SK-N-SH (cell line): Measurements from ENCODE around the gene TUBGCP6. TPM values are rescaled to one million over a fixed set of nuclear protein-coding genes. Genes with fewer than 3 reads are reported as not detected.

Experiments
- CTCF ChIA-PET: fragments of 300-600, 350-600 bp; formaldehyde crosslinking; extraction: SDS; loops from one replicate; lab custom pipeline; 2021; lab: Yijun Ruan, JAX
- POLR2A ChIA-PET: fragments of 350-600 bp; sonication (Branson Sonifier 250); formaldehyde crosslinking; extraction: SDS; loops from one replicate; lab custom pipeline; 2020; ENCODE audit warnings: antibody characterized with exemption, inconsistent platforms; lab: Yijun Ruan, JAX
- DNase-seq: peaks from one replicate; pipeline ENCODE4 v3.0.0; 2012
- H2AFZ ChIP-seq: fragments of 200-600 bp; sonication (generic); 2 replicates; pipeline ENCODE4 v1.8.1; 2016; ENCODE audit warnings: antibody characterized with exemption, mild to moderate bottlenecking, low read depth
- H3F3A ChIP-seq: fragments of 200-600 bp; sonication (generic); replicated peaks from 2 replicates; pipeline ENCODE3; 2016; ENCODE audit warnings: antibody characterized with exemption, mild to moderate bottlenecking; ENCODE audit not compliant: insufficient read depth
- H3K27ac ChIP-seq, 2 experiments: fragments of 200-500 bp in 1 of 2; fragments of 200-600 bp in 1 of 2; sonication (Bioruptor generic) in 1 of 2; sonication (generic), shearing (Covaris generic) in 1 of 2; 2 replicates each; pipeline versions ENCODE4 v1.5.1 to v1.6.1; 2014 to 2016; ENCODE audit warnings: low read depth in 2 of 2, inconsistent platforms in 1 of 2, low read length in 1 of 2, mild to moderate bottlenecking in 1 of 2, mixed read lengths in 1 of 2
- H3K27me3 ChIP-seq: fragments of 200-600 bp; sonication (generic), shearing (Covaris generic); 2 replicates; pipeline ENCODE4 v1.6.1; 2016; ENCODE audit warnings: mixed run types; ENCODE audit not compliant: insufficient read depth
- H3K36me3 ChIP-seq, 2 experiments: fragments of 200-500 bp in 1 of 2; fragments of 200-600 bp in 1 of 2; sonication (Bioruptor generic) in 1 of 2; sonication (generic) in 1 of 2; replicated peaks in 1 of 2; 2 replicates each; pipeline versions ENCODE3 to v1.5.1; 2014 to 2016; ENCODE audit warnings: low read length in 1 of 2, mild to moderate bottlenecking in 1 of 2; ENCODE audit not compliant: insufficient read depth in 2 of 2, control insufficient read depth in 1 of 2
- H3K4me1 ChIP-seq, 2 experiments: fragments of 200-500 bp in 1 of 2; fragments of 200-600 bp in 1 of 2; sonication (Bioruptor generic) in 1 of 2; sonication (generic), shearing (Covaris generic) in 1 of 2; 2 replicates each; pipeline versions ENCODE4 v1.5.1 to v1.6.1; 2014 to 2016; ENCODE audit warnings: low read depth in 1 of 2, low read length in 1 of 2, mixed run types in 1 of 2; ENCODE audit not compliant: insufficient read depth in 2 of 2, control insufficient read depth in 1 of 2
- H3K4me2 ChIP-seq: fragments of 200-600 bp; sonication (generic), shearing (Covaris generic); 2 replicates; pipeline ENCODE4 v1.6.1; 2017; ENCODE audit warnings: mixed run types
- H3K4me3 ChIP-seq, 2 experiments: fragments of 200-500 bp in 1 of 2; fragments of 200-600 bp in 1 of 2; sonication (Bioruptor generic) in 1 of 2; sonication (generic), shearing (Covaris generic) in 1 of 2; 2 replicates each; pipeline versions ENCODE4 v1.5.1 to v1.8.1; 2014 to 2016; ENCODE audit warnings: low read depth in 2 of 2, inconsistent platforms in 1 of 2, low read length in 1 of 2, mild to moderate bottlenecking in 1 of 2, mixed read lengths in 1 of 2, moderate library complexity in 1 of 2
- H3K79me2 ChIP-seq: fragments of 200-600 bp; sonication (generic); 2 replicates; pipeline ENCODE4 v1.8.1; 2017; ENCODE audit warnings: mild to moderate bottlenecking; ENCODE audit not compliant: insufficient read depth
- H3K9ac ChIP-seq: fragments of 200-600 bp; sonication (generic); 2 replicates; pipeline ENCODE4 v1.6.1; 2017; ENCODE audit warnings: mixed run types
- H3K9me2 ChIP-seq: fragments of 200-600 bp; sonication (generic); 2 replicates; pipeline ENCODE4 v1.6.1; 2017; ENCODE audit warnings: mixed run types
- H3K9me3 ChIP-seq: fragments of 200-600 bp; sonication (generic); 2 replicates; pipeline ENCODE4 v1.6.1; 2017; ENCODE audit warnings: mixed run types, mild to moderate bottlenecking, moderate library complexity
- H4K20me1 ChIP-seq: fragments of 200-600 bp; sonication (generic); 2 replicates; pipeline ENCODE4 v1.6.1; 2017; ENCODE audit warnings: mild to moderate bottlenecking, mixed run types; ENCODE audit not compliant: insufficient read depth
- CHD2 ChIP-seq: fragments of 150-350 bp; IDR thresholded peaks from 2 replicates; pipeline ENCODE4 v1.6.1; 2018; ENCODE audit warnings: low read length; ENCODE audit not compliant: partially characterized antibody
- FOSL2 ChIP-seq: IDR thresholded peaks from 2 replicates; pipeline ENCODE4 v1.4.0; 2012; ENCODE audit warnings: low read depth, mild to moderate bottlenecking, moderate library complexity, borderline replicate concordance
- GABPA ChIP-seq: IDR thresholded peaks from 2 replicates; pipeline ENCODE4 v1.4.0; 2012; ENCODE audit warnings: low read depth, mild to moderate bottlenecking
- MAX ChIP-seq: IDR thresholded peaks from 2 replicates; pipeline ENCODE4 v1.4.0; 2012; ENCODE audit warnings: low read depth
- MEF2A ChIP-seq: IDR thresholded peaks from 2 replicates; pipeline ENCODE4 v1.4.0; 2012; ENCODE audit warnings: low read depth, borderline replicate concordance
- MXI1 ChIP-seq: IDR thresholded peaks from 2 replicates; pipeline ENCODE4 v1.6.1; 2012; ENCODE audit warnings: mild to moderate bottlenecking, low read depth, low read length, improper control_type of control experiment
- NFIC ChIP-seq: IDR thresholded peaks from 2 replicates; pipeline ENCODE4 v1.4.0; 2012; ENCODE audit warnings: borderline replicate concordance
- NRF1 ChIP-seq: IDR thresholded peaks from 2 replicates; pipeline ENCODE4 v1.6.1; 2012; ENCODE audit warnings: low read depth, mild to moderate bottlenecking, low read length
- PBX3 ChIP-seq: IDR thresholded peaks from 2 replicates; pipeline ENCODE4; 2012
- RAD21 ChIP-seq: IDR thresholded peaks from 2 replicates; pipeline ENCODE4 v1.6.1; 2012; ENCODE audit warnings: mild to moderate bottlenecking, low read length
- REST ChIP-seq: IDR thresholded peaks from 2 replicates; pipeline ENCODE4 v1.6.1; 2012; ENCODE audit warnings: mild to moderate bottlenecking, low read depth, low read length, moderate library complexity
- RFX5 ChIP-seq: IDR thresholded peaks from 2 replicates; pipeline ENCODE4 v1.6.1; 2012; ENCODE audit warnings: mild to moderate bottlenecking, improper control_type of control experiment, low read length
- RXRA ChIP-seq: IDR thresholded peaks from 2 replicates; pipeline ENCODE4 v1.4.0; 2012; ENCODE audit warnings: low read depth, mild to moderate bottlenecking, borderline replicate concordance
- TAF1 ChIP-seq: IDR thresholded peaks from 2 replicates; pipeline ENCODE4 v1.6.1; 2012; ENCODE audit warnings: low read depth, mild to moderate bottlenecking, low read length, moderate library complexity, borderline replicate concordance
- USF1 ChIP-seq: IDR thresholded peaks from 2 replicates; pipeline ENCODE4 v1.4.0; 2012; ENCODE audit warnings: low read depth, borderline replicate concordance
- USF2 ChIP-seq: fragments of 150-350 bp; IDR thresholded peaks from 2 replicates; pipeline ENCODE4 v1.6.1; 2017; ENCODE audit warnings: antibody characterized with exemption, low read length, low read depth, borderline replicate concordance
- YY1 ChIP-seq: IDR thresholded peaks from 2 replicates; pipeline ENCODE4 v1.4.0; 2012; ENCODE audit warnings: low read depth, mild to moderate bottlenecking
- ZBTB33 ChIP-seq: IDR thresholded peaks from 2 replicates; pipeline ENCODE4 v1.4.0; 2012; ENCODE audit warnings: low read depth, borderline replicate concordance
- WGBS: methylation state at CpG from one replicate; pipeline ENCODE4 v1.1.6; 2017; ENCODE audit warnings: low lambda C conversion rate; 5-methylcytosine and 5-hydroxymethylcytosine counted together
- polyA plus RNA-seq, 3 experiments: library from polyadenylated mRNA; depleted of rRNA; stranded (reverse); fragments of >200 nt; gene quantifications; 2 replicates each; pipeline ENCODE4 v1.2.3, GENCODE V29; 2012

TUBGCP6 gene
- polyA plus RNA-seq, 1 of the 3 experiments (the other 2 are of a cell fraction): 40.4 TPM

- peaks cover 5 to 30% of the 10 kb centered on the region in 2 experiments for H3K36me3 ChIP-seq
- TF ChIP-seq MXI1: no peak
- no peak for TF ChIP-seq GABPA
- TF ChIP-seq ZBTB33: no peak
- no peak for TF ChIP-seq MEF2A
- no peak for TF ChIP-seq RAD21
- no peak for TF ChIP-seq CHD2
- no peak for TF ChIP-seq TAF1
- TF ChIP-seq USF1: no peak
- no peak for TF ChIP-seq RXRA
- TF ChIP-seq FOSL2: no peak
- TF ChIP-seq MAX: no peak
- no peak for TF ChIP-seq RFX5
- TF ChIP-seq REST: no peak
- no peak for TF ChIP-seq USF2
- no peak for TF ChIP-seq NRF1
- TF ChIP-seq NFIC: no peak
- no peak for TF ChIP-seq YY1
- no peak for TF ChIP-seq PBX3
- peaks cover 32% of the 10 kb centered on the region for H3F3A ChIP-seq
- no peaks in the 10 kb centered on the region for H3K9me3 ChIP-seq
- POLR2A ChIA-PET: interaction anchor here (1.2 to 2.1 kb wide), 2 partner anchors 11 to 13 kb away, joined by 4 to 10 read pairs; no protein-coding TSS in a partner anchor
- CTCF ChIA-PET: interaction anchor here (0.7 to 4.3 kb wide), 8 partner anchors 8 to 276 kb away, joined by 3 to 72 read pairs (median 19); partner anchors contain the start of genes DENND6B, MAPK11 and SCO2
- WGBS: 93% methylated on average over 8 of the region's 32 CpGs
- H3K9ac ChIP-seq: 0 out of 2 replicates have a peak overlapping the region, but pooled peaks have one; percentile 92
- no peaks in the 10 kb centered on the region for H3K27me3 ChIP-seq
- 0 out of 2 replicates have a peak, but pooled peaks cover 7% of the 10 kb centered on the region for H4K20me1 ChIP-seq
- H3K27ac ChIP-seq: peak overlapping the region; percentile 62 to 86; a peak in 2 of 4 replicates
- H3K9me2 ChIP-seq: no peaks in the 10 kb centered on the region
- H2AFZ ChIP-seq: no peak overlapping the region
- H3K4me3 ChIP-seq: peak overlapping the region; percentile 80 to 89; a peak in 3 of 4 replicates
- peaks cover 9 to 59% of the 10 kb centered on the region in 2 experiments; a peak in 2 of 4 replicates for H3K4me1 ChIP-seq
- H3K4me2 ChIP-seq: peak overlapping the region; percentile 99
- peaks cover 33% of the 10 kb centered on the region for H3K79me2 ChIP-seq
- DNase-seq: no peak
These were observed 4.8 kb upstream of the TUBGCP6 start for GRCh38 chr22:50249341-50250248.
